ENCODE results near the gene SPINK6. TPM values are rescaled to one million over a fixed set of nuclear protein-coding genes. Genes with fewer than 3 reads are reported as not detected.

The SPINK6 gene
- polyA plus RNA-seq, 2 of the 4 experiments (the other 2 are of a cell fraction) = 1.0 TPM

DNA sequence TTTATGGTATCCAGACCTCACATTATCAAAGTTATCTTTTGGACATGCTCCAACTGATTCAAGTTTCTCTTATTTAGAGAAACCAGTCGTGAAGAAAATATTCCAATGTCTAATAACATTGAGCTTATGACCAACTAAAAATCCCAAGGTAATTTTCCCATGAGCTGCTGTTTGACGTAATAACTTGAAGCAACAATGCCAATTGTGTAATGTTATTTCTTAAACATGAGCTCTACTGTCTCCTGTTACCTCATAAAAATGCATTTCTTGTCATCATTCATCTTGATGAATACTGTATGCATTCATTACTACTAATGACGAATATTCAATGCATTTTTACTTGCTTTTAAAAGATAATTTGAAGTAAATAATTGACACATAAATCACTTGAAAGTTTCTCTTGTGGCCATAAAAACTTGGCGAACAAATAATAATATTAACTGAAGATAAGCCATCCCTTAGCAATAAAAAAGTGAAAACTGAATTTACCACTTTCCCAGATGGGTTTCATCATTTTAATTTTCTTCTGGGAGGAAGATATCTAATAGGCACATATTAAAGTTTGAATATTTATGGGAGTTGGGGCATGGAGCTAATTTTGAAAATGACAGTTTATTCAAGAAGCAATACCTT, 35.1 kb downstream of the SPINK6 start:
- 2% methylated on average over 4 of the region's 4 CpGs for WGBS (ENCODE audit: missing lambda C conversion rate)
- ChIA-PET POLR2A (no interaction called here), CTCF (no interaction called here)
- Histone ChIP-seq H3K9me3 (no peaks in the 10 kb centered on the region), H3K4me1 (no peaks in the 10 kb centered on the region), H3K4me2 (no peak overlapping the region), H3K4me3 (no peak overlapping the region), H3K27ac (no peak overlapping the region)
- TF ChIP-seq MAFK (IDR thresholded peaks at IDR 0.05; ENCODE audit: partially characterized antibody) (no peak), FOXS1 (CRISPR knock-in tag; IDR thresholded peaks at IDR 0.05) (no peak), CEBPB (IDR thresholded peaks at IDR 0.05) (no peak), FOSB (CRISPR knock-in tag; IDR thresholded peaks at IDR 0.05) (no peak), NR3C1 (IDR thresholded peaks at IDR 0.05) (no peak), NFE2L2 (conservative IDR thresholded peaks at IDR 0.05; ENCODE audit: low read length) (no peak), ZFP36 (IDR thresholded peaks at IDR 0.05; ENCODE audit: borderline replicate concordance, partially characterized antibody) (no peak), CHD2 (IDR thresholded peaks at IDR 0.05; ENCODE audit: low read length, partially characterized antibody) (no peak), GATA3 (IDR thresholded peaks at IDR 0.05; ENCODE audit: borderline replicate concordance) (no peak), HOXB5 (CRISPR knock-in tag; IDR thresholded peaks at IDR 0.05) (no peak), HEYL (CRISPR knock-in tag; IDR thresholded peaks at IDR 0.05) (no peak), JUN (IDR thresholded peaks at IDR 0.05) (no peak)
- DNase-seq (ENCODE audit: low read depth in 1 of 2, low spot score in 1 of 2) (peak in 1 of 2 experiments; percentile 20), FAIRE-seq (peak; percentile 56), ATAC-seq (no peak)

DNA sequence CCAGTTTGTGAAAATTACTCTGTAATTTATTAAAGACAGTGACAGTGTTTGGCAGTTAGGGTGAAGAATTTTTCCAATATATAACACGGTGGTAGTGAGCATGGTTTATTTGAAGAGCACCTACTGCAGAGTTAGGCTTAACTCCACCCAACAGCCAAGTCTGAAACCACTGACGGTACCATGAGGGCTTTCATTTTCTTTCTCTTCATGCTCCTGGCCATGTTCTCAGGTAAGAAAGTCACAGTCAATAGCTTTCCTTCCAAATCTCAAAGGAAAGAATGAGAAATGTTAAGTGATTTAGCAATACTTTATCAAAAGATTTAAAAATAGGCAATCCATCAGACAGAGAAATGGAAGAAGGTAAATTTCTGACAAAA, 35.6 kb downstream of the SPINK6 start, which contains the start of gene MARCOL:
TSS of gene MARCOL (plus strand) at position 108 of the 377 bp plus-strand sequence. CDS start at position 181, 73 bp downstream.
- ATAC-seq (no peak), DNase-seq (ENCODE audit: low read depth in 1 of 2, low spot score in 1 of 2) (no peak), FAIRE-seq (no peak)
- Histone ChIP-seq H3K9me3 (no peaks in the 10 kb centered on the region), H3K27ac (no peak within 1 kb of the TSS), H3K4me2 (no peak within 1 kb of the TSS), H3K4me3 (no peak within 1 kb of the TSS), H3K4me1 (no peaks in the 10 kb centered on the region)
- TF ChIP-seq, protein P1, sequence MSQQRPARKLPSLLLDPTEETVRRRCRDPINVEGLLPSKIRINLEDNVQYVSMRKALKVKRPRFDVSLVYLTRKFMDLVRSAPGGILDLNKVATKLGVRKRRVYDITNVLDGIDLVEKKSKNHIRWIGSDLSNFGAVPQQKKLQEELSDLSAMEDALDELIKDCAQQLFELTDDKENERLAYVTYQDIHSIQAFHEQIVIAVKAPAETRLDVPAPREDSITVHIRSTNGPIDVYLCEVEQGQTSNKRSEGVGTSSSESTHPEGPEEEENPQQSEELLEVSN (IDR thresholded peaks at IDR 0.05; ENCODE audit: borderline replicate concordance, low read depth) = no peak
- TF ChIP-seq JUN (IDR thresholded peaks at IDR 0.05) (no peak), HMGXB4 (CRISPR knock-in tag; IDR thresholded peaks at IDR 0.05; ENCODE audit: borderline replicate concordance) (no peak), PBX3 (IDR thresholded peaks at IDR 0.05) (no peak), CEBPB (IDR thresholded peaks at IDR 0.05) (no peak), ZC3H11A (IDR thresholded peaks at IDR 0.05) (no peak), BHLHE40 (IDR thresholded peaks at IDR 0.05; ENCODE audit: low read depth, low read length) (no peak), POLR2AphosphoS2 (conservative IDR thresholded peaks at IDR 0.05; ENCODE audit: low read length) (no peak), TP53 (CRISPR knock-in tag; IDR thresholded peaks at IDR 0.05) (no peak), ZNF302 (CRISPR knock-in tag; IDR thresholded peaks at IDR 0.05) (no peak), MYC (IDR thresholded peaks at IDR 0.05; ENCODE audit: borderline replicate concordance, low read length) (no peak), PHF8 (IDR thresholded peaks at IDR 0.05; ENCODE audit: borderline replicate concordance, low read depth) (no peak), HDAC2 (IDR thresholded peaks at IDR 0.05) (no peak), HOXB13 (CRISPR knock-in tag; IDR thresholded peaks at IDR 0.05; ENCODE audit: low read depth) (no peak), RFX5 (IDR thresholded peaks at IDR 0.05) (no peak), CBX2 (IDR thresholded peaks at IDR 0.05; ENCODE audit: borderline replicate concordance, low read depth) (no peak), KDM5A (IDR thresholded peaks at IDR 0.05) (no peak), TFCP2L1 (CRISPR knock-in tag; IDR thresholded peaks at IDR 0.05) (no peak), MAX (IDR thresholded peaks at IDR 0.05) (no peak)
- TF ChIP-seq, protein P2, sequence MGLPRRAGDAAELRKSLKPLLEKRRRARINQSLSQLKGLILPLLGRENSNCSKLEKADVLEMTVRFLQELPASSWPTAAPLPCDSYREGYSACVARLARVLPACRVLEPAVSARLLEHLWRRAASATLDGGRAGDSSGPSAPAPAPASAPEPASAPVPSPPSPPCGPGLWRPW (IDR thresholded peaks at IDR 0.05) = no peak
- 2% methylated on average over 2 of the region's 2 CpGs for WGBS (ENCODE audit: missing lambda C conversion rate)
- ChIA-PET POLR2A (no interaction called here), CTCF (no interaction called here)
